ENCODE results near the gene HLA-DQB2. TPM values are rescaled to one million over a fixed set of nuclear protein-coding genes. Genes with fewer than 3 reads are reported as not detected.

HLA-DQB2 gene
- total and polyA plus RNA-seq, 10 of the 15 experiments (the other 5 are each of a cell fraction or from before 2014, with no cell fraction given) = 0.28 to 27.1 (median 8.0) TPM

DNA sequence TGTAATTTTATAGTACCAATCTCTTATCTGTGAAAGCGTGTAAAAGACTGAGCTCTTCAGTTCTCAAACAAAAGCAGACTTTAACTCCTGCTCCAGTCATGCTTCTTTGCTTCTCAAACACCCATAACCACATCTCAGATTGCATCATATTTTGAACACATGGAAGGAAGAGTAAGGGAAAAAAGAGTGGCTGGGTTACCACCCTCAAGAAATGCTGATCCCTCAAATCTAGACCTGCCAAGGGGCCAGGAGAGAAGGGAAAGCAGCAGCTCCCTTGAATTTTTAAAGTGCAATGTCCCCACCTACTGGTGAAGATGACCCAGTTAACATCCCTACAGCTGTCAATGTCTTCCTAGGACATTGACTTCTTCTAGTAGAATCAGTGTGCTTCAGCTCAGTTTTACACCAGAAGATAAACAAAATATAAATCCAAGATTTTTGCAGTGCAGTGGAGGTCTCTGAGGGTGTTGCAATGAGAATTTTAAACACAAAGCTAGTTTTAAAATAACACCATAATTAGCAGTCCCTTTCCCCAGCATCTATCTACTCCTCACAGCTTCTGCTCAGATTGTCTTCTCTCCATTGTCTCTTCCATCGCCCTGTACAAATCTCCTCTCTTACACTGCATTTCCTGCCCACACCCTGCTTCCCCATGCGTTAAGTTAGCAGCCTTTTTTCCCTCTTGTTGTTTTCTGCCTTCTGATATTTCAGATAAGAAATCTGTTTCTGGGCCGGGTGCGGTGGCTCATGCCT is 22.6 kb upstream of the HLA-DQB2 start (continued):
- no peak for TF ChIP-seq ZNF207 (IDR thresholded peaks at IDR 0.05; ENCODE audit: borderline replicate concordance)
- TF ChIP-seq, protein P1, sequence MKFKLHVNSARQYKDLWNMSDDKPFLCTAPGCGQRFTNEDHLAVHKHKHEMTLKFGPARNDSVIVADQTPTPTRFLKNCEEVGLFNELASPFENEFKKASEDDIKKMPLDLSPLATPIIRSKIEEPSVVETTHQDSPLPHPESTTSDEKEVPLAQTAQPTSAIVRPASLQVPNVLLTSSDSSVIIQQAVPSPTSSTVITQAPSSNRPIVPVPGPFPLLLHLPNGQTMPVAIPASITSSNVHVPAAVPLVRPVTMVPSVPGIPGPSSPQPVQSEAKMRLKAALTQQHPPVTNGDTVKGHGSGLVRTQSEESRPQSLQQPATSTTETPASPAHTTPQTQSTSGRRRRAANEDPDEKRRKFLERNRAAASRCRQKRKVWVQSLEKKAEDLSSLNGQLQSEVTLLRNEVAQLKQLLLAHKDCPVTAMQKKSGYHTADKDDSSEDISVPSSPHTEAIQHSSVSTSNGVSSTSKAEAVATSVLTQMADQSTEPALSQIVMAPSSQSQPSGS (IDR thresholded peaks at IDR 0.05; ENCODE audit: low read length) = no peak
- no peak for TF ChIP-seq NR2C1 (IDR thresholded peaks at IDR 0.05)
- TF ChIP-seq SIN3A (IDR thresholded peaks at IDR 0.05; ENCODE audit: low read depth, low read length) = no peak
- TF ChIP-seq YY1 (IDR thresholded peaks at IDR 0.05; ENCODE audit: low read depth, low read length) = 0 out of 2 replicates have a peak, but pooled peaks have one; percentile 19
- peak; percentile 26; the same call in 1 of the 2 replicates for TF ChIP-seq PAX5 (IDR thresholded peaks at IDR 0.05; ENCODE audit: borderline replicate concordance, low read depth, low read length)
- TF ChIP-seq SMC3 (IDR thresholded peaks at IDR 0.05; ENCODE audit: borderline replicate concordance, low read length) = peak; percentile 76
- TF ChIP-seq ZNF217 (IDR thresholded peaks at IDR 0.05) = no peak
- no peak for TF ChIP-seq STAT3 (IDR thresholded peaks at IDR 0.05; ENCODE audit: low read depth, low read length)
- TF ChIP-seq EZH2 (IDR thresholded peaks at IDR 0.05; ENCODE audit: borderline replicate concordance, control insufficient read depth, low read depth, low read length) = no peak
- TF ChIP-seq RAD21 (IDR thresholded peaks at IDR 0.05; ENCODE audit: insufficient read depth, low read depth, low read length) = peak; percentile 80
- TF ChIP-seq, protein P2, sequence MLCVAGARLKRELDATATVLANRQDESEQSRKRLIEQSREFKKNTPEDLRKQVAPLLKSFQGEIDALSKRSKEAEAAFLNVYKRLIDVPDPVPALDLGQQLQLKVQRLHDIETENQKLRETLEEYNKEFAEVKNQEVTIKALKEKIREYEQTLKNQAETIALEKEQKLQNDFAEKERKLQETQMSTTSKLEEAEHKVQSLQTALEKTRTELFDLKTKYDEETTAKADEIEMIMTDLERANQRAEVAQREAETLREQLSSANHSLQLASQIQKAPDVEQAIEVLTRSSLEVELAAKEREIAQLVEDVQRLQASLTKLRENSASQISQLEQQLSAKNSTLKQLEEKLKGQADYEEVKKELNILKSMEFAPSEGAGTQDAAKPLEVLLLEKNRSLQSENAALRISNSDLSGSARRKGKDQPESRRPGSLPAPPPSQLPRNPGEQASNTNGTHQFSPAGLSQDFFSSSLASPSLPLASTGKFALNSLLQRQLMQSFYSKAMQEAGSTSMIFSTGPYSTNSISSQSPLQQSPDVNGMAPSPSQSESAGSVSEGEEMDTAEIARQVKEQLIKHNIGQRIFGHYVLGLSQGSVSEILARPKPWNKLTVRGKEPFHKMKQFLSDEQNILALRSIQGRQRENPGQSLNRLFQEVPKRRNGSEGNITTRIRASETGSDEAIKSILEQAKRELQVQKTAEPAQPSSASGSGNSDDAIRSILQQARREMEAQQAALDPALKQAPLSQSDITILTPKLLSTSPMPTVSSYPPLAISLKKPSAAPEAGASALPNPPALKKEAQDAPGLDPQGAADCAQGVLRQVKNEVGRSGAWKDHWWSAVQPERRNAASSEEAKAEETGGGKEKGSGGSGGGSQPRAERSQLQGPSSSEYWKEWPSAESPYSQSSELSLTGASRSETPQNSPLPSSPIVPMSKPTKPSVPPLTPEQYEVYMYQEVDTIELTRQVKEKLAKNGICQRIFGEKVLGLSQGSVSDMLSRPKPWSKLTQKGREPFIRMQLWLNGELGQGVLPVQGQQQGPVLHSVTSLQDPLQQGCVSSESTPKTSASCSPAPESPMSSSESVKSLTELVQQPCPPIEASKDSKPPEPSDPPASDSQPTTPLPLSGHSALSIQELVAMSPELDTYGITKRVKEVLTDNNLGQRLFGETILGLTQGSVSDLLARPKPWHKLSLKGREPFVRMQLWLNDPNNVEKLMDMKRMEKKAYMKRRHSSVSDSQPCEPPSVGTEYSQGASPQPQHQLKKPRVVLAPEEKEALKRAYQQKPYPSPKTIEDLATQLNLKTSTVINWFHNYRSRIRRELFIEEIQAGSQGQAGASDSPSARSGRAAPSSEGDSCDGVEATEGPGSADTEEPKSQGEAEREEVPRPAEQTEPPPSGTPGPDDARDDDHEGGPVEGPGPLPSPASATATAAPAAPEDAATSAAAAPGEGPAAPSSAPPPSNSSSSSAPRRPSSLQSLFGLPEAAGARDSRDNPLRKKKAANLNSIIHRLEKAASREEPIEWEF (IDR thresholded peaks at IDR 0.05; ENCODE audit: insufficient replicate concordance, low read depth, low read length) = no peak
- TF ChIP-seq TBL1XR1 (IDR thresholded peaks at IDR 0.05; ENCODE audit: low read depth, low read length) = no peak
- TF ChIP-seq TCF7 (IDR thresholded peaks at IDR 0.05; ENCODE audit: borderline replicate concordance) = no peak
- TF ChIP-seq, protein P3, sequence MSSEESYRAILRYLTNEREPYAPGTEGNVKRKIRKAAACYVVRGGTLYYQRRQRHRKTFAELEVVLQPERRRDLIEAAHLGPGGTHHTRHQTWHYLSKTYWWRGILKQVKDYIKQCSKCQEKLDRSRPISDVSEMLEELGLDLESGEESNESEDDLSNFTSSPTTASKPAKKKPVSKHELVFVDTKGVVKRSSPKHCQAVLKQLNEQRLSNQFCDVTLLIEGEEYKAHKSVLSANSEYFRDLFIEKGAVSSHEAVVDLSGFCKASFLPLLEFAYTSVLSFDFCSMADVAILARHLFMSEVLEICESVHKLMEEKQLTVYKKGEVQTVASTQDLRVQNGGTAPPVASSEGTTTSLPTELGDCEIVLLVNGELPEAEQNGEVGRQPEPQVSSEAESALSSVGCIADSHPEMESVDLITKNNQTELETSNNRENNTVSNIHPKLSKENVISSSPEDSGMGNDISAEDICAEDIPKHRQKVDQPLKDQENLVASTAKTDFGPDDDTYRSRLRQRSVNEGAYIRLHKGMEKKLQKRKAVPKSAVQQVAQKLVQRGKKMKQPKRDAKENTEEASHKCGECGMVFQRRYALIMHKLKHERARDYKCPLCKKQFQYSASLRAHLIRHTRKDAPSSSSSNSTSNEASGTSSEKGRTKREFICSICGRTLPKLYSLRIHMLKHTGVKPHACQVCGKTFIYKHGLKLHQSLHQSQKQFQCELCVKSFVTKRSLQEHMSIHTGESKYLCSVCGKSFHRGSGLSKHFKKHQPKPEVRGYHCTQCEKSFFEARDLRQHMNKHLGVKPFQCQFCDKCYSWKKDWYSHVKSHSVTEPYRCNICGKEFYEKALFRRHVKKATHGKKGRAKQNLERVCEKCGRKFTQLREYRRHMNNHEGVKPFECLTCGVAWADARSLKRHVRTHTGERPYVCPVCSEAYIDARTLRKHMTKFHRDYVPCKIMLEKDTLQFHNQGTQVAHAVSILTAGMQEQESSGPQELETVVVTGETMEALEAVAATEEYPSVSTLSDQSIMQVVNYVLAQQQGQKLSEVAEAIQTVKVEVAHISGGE (CRISPR knock-in tag; IDR thresholded peaks at IDR 0.05) = no peak
- no peak for TF ChIP-seq RCOR1 (conservative IDR thresholded peaks at IDR 0.05; ENCODE audit: low read depth, low read length)
- no peak for TF ChIP-seq NRF1 (conservative IDR thresholded peaks at IDR 0.05; ENCODE audit: low read depth, low read length)

Data from GM12878 (cell line).